HepG2 (cell line): ENCODE measurements around the gene FRK. TPM values are rescaled to one million over a fixed set of nuclear protein-coding genes. Genes with fewer than 3 reads are reported as not detected.

ENCODE experiments used
- ATRX ChIP-seq: sonication (generic); formaldehyde crosslinking; IDR thresholded peaks from 2 replicates; pipeline ENCODE4 v1.4.0; 2020; ENCODE audit warnings: missing genetic modification reagents, borderline replicate concordance
- BCL6 ChIP-seq: IDR thresholded peaks from 2 replicates; pipeline ENCODE4 v1.6.1; 2016; ENCODE audit warnings: missing genetic modification reagents, missing compliant biosample characterization
- BRD4 ChIP-seq: sonication (generic); formaldehyde crosslinking; IDR thresholded peaks from 2 replicates; pipeline ENCODE4 v1.4.0; 2020; ENCODE audit warnings: missing genetic modification reagents
- CCDC6 ChIP-seq: sonication (generic); formaldehyde crosslinking; IDR thresholded peaks from 2 replicates; pipeline ENCODE4 v1.8.1; 2022; ENCODE audit warnings: mild to moderate bottlenecking, missing genetic modification reagents, moderate library complexity
- CREB1 ChIP-seq, 2 experiments: fragments of 450-650 bp in 1 of 2; IDR thresholded peaks; 2 replicates each; pipeline ENCODE4 v1.6.1; 2016 to 2017; ENCODE audit warnings: control low read depth in 1 of 2, mild to moderate bottlenecking in 1 of 2, missing compliant biosample characterization in 1 of 2, missing genetic modification characterization in 1 of 2
- HNRNPLL ChIP-seq: fragments of 200-400 bp; formaldehyde crosslinking; IDR thresholded peaks from 2 replicates; pipeline ENCODE4 v1.6.1; 2017; ENCODE audit warnings: mild to moderate bottlenecking, low read depth, low read length; ENCODE audit not compliant: poor library complexity, severe bottlenecking
- JARID2 ChIP-seq: sonication (generic); formaldehyde crosslinking; IDR thresholded peaks from 2 replicates; pipeline ENCODE4 v1.8.1; 2023; ENCODE audit warnings: missing genetic modification reagents, inconsistent platforms; ENCODE audit not compliant: insufficient replicate concordance
- MLXIP ChIP-seq: sonication (generic); formaldehyde crosslinking; IDR thresholded peaks from 2 replicates; pipeline ENCODE4 v1.9.0; 2021; ENCODE audit warnings: missing genetic modification reagents, borderline replicate concordance
- POLR2G ChIP-seq: fragments of 200-400 bp; formaldehyde crosslinking; IDR thresholded peaks from 2 replicates; pipeline ENCODE4 v1.6.1; 2018; ENCODE audit warnings: mild to moderate bottlenecking, low read depth, low read length, moderate library complexity
- RCOR2 ChIP-seq: IDR thresholded peaks from 2 replicates; pipeline ENCODE4 v1.6.1; 2016; ENCODE audit warnings: missing biosample characterization, missing genetic modification reagents
- RELA ChIP-seq: sonication (generic); formaldehyde crosslinking; IDR thresholded peaks from 2 replicates; pipeline ENCODE4 v1.4.0; 2020; ENCODE audit warnings: missing genetic modification reagents
- SIN3A ChIP-seq: IDR thresholded peaks from 2 replicates; pipeline ENCODE4 v1.6.1; 2011; ENCODE audit warnings: low read depth, mild to moderate bottlenecking, control low read depth, low read length, borderline replicate concordance
- SMAD1 ChIP-seq: sonication (generic); formaldehyde crosslinking; IDR thresholded peaks from 2 replicates; pipeline ENCODE4 v1.4.0; 2020; ENCODE audit warnings: missing genetic modification reagents, low read depth, mild to moderate bottlenecking, borderline replicate concordance
- SMC3 ChIP-seq: IDR thresholded peaks from 2 replicates; pipeline ENCODE4 v1.6.1; 2011; ENCODE audit warnings: low read length, improper control_type of control experiment
- ZBTB26 ChIP-seq: IDR thresholded peaks from 2 replicates; pipeline ENCODE4 v1.6.1; 2016; ENCODE audit warnings: missing compliant biosample characterization, missing genetic modification reagents, borderline replicate concordance
- ZNF230 ChIP-seq: sonication (generic); formaldehyde crosslinking; IDR thresholded peaks from 2 replicates; pipeline ENCODE4 v1.4.0; 2020; ENCODE audit warnings: mild to moderate bottlenecking, missing genetic modification reagents
- ZNF232 ChIP-seq: sonication (generic); formaldehyde crosslinking; IDR thresholded peaks from 2 replicates; pipeline ENCODE4 v1.4.0; 2020; ENCODE audit warnings: missing genetic modification reagents, borderline replicate concordance
- ZNF460 ChIP-seq: sonication (generic); formaldehyde crosslinking; IDR thresholded peaks from 2 replicates; pipeline ENCODE4 v1.5.1; 2020; ENCODE audit warnings: missing genetic modification reagents, mild to moderate bottlenecking, borderline replicate concordance
- ZNF562 ChIP-seq: sonication (generic); formaldehyde crosslinking; IDR thresholded peaks from 2 replicates; pipeline ENCODE4 v1.8.0; 2022; ENCODE audit warnings: missing genetic modification reagents, borderline replicate concordance
- ZNF740 ChIP-seq: sonication (generic); formaldehyde crosslinking; IDR thresholded peaks from 2 replicates; pipeline ENCODE4 v1.4.0; 2020; ENCODE audit warnings: missing genetic modification reagents
- ZSCAN22 ChIP-seq: sonication (generic); formaldehyde crosslinking; IDR thresholded peaks from 2 replicates; pipeline ENCODE4 v1.4.0; 2020; ENCODE audit warnings: mild to moderate bottlenecking, missing genetic modification reagents
- ZSCAN5A ChIP-seq: sonication (generic); formaldehyde crosslinking; IDR thresholded peaks from 2 replicates; pipeline ENCODE4 v1.8.0; 2022; ENCODE audit warnings: mild to moderate bottlenecking, missing genetic modification reagents, borderline replicate concordance
- ZSCAN9 ChIP-seq: IDR thresholded peaks from 2 replicates; pipeline ENCODE4 v1.6.1; 2016; ENCODE audit warnings: borderline replicate concordance
- ZUFSP ChIP-seq: sonication (generic); formaldehyde crosslinking; IDR thresholded peaks from 2 replicates; pipeline ENCODE4 v1.9.0; 2021; ENCODE audit warnings: missing genetic modification reagents, mild to moderate bottlenecking, borderline replicate concordance
- polyA plus RNA-seq, 8 experiments: library from polyadenylated mRNA; depleted of rRNA in 3 of 8; stranded (reverse) in 7 of 8; unstranded in 1 of 8; fragments of >200 nt; fragmentation: Illumina TruSeq in 4 of 8; extraction: Trizol in 4 of 8; gene quantifications; 2 replicates each; pipeline versions ENCODE4 v1.2.1 to v1.2.3, GENCODE V29; 2011 to 2016; ENCODE audit warnings: low read depth in 4 of 8, missing spikeins in 1 of 8, mixed read lengths in 1 of 8; ENCODE audit not compliant: insufficient read depth in 1 of 8
- total RNA-seq, 5 experiments: library from RNA; depleted of rRNA; stranded (reverse); fragments of >200 nt; fragmentation: Illumina TruSeq; extraction: Trizol; gene quantifications; 2 replicates each; pipeline ENCODE4 v1.2.3, GENCODE V29; 2016; ENCODE audit warnings: low read depth in 1 of 5

FRK gene
- total and polyA plus RNA-seq, 2 of the 13 experiments (the other 11 are each of a cell fraction or from before 2014, with no cell fraction given), result 1.3 to 2.9 TPM

GRCh38 chr6:116105247-116105646, 44.6 kb upstream of the FRK start (continued):
- no peak for TF ChIP-seq ZSCAN5A
- 0 out of 2 replicates have a peak, but pooled peaks have one; percentile 44 for TF ChIP-seq ZSCAN9 (CRISPR knock-in tag)
- no peak for TF ChIP-seq ZBTB26 (CRISPR knock-in tag)
- no peak for TF ChIP-seq ZNF562 (CRISPR knock-in tag)
- no peak for TF ChIP-seq JARID2 (CRISPR knock-in tag)
- no peak for TF ChIP-seq CCDC6
- no peak for TF ChIP-seq ZNF460 (CRISPR knock-in tag)
- no peak for TF ChIP-seq RELA
- no peak for TF ChIP-seq ATRX
- no peak for TF ChIP-seq BRD4
- TF ChIP-seq SIN3A, result no peak
- no peak for TF ChIP-seq SMC3
- no peak for TF ChIP-seq ZNF232 (CRISPR knock-in tag)
- TF ChIP-seq BCL6 (CRISPR knock-in tag), result 0 out of 2 replicates have a peak, but pooled peaks have one; percentile 23
- TF ChIP-seq ZNF740 (CRISPR knock-in tag), result no peak
- TF ChIP-seq CREB1 (IDR thresholded peaks at IDR 0.05), result no peak
- peak; percentile 45; the same call in 1 of the 2 replicates for TF ChIP-seq CREB1 (CRISPR knock-in tag; IDR thresholded peaks at IDR 0.05)
- no peak for TF ChIP-seq ZSCAN22 (CRISPR knock-in tag)
- TF ChIP-seq POLR2G, result no peak
- TF ChIP-seq ZNF230 (CRISPR knock-in tag), result no peak
- no peak for TF ChIP-seq RCOR2
- TF ChIP-seq ZUFSP (CRISPR knock-in tag), result no peak
- TF ChIP-seq SMAD1 (CRISPR knock-in tag), result no peak
- no peak for TF ChIP-seq MLXIP
- TF ChIP-seq HNRNPLL, result no peak
